Measurements from ENCODE around the gene MEF2A. TPM values are rescaled to one million over a fixed set of nuclear protein-coding genes. Genes with fewer than 3 reads are reported as not detected.

MEF2A gene
- total RNA-seq, 1 experiment from 2014 or later: 13.6 TPM

- DNase-seq: no peak
- H3K4me3 ChIP-seq (ENCODE audit: insufficient read depth, low read depth, low read length): no peak overlapping the region
- H3K36me3 ChIP-seq (replicated peaks; ENCODE audit: control insufficient read depth, insufficient read depth, low read length): no peaks in the 10 kb centered on the region; the same call in 1 of the 2 replicates
- H3K27me3 ChIP-seq (ENCODE audit: control insufficient read depth, insufficient read depth, low read length): no peaks in the 10 kb centered on the region
Measured at GRCh38 chr15:99671926-99672635, 106.3 kb downstream of the MEF2A start.

GRCh38 chr15:99673111-99673510 is 107.3 kb downstream of the MEF2A start:
- H3K36me3 ChIP-seq (replicated peaks; ENCODE audit: control insufficient read depth, insufficient read depth, low read length): no peaks in the 10 kb centered on the region; the same call in none of the 2 replicates

GRCh38 chr15:99674279-99674678 is 108.5 kb downstream of the MEF2A start:
- Histone ChIP-seq H3K36me3 (replicated peaks; ENCODE audit: control insufficient read depth, insufficient read depth, low read length) (no peaks in the 10 kb centered on the region; the same call in none of the 2 replicates), H3K27me3 (ENCODE audit: control insufficient read depth, insufficient read depth, low read length) (no peaks in the 10 kb centered on the region)

More at GRCh38 chr15:99673111-99673510, 107.3 kb downstream of the MEF2A start:
- no peak overlapping the region for H3K4me3 ChIP-seq (ENCODE audit: insufficient read depth, low read depth, low read length)
- no peaks in the 10 kb centered on the region for H3K27me3 ChIP-seq (ENCODE audit: control insufficient read depth, insufficient read depth, low read length)
- no peak for DNase-seq

GRCh38 chr15:99677540-99678134 is 111.9 kb downstream of the MEF2A start:
- H3K4me3 ChIP-seq (ENCODE audit: insufficient read depth, low read depth, low read length): no peak overlapping the region
- no peaks in the 10 kb centered on the region; the same call in none of the 2 replicates for H3K36me3 ChIP-seq (replicated peaks; ENCODE audit: control insufficient read depth, insufficient read depth, low read length)
- no peak for DNase-seq
- H3K27me3 ChIP-seq (ENCODE audit: control insufficient read depth, insufficient read depth, low read length): no peaks in the 10 kb centered on the region

More at GRCh38 chr15:99674279-99674678, 108.5 kb downstream of the MEF2A start:
- DNase-seq: no peak
- no peak overlapping the region for H3K4me3 ChIP-seq (ENCODE audit: insufficient read depth, low read depth, low read length)

- H3K27me3 ChIP-seq (ENCODE audit: control insufficient read depth, insufficient read depth, low read length): no peaks in the 10 kb centered on the region
- no peaks in the 10 kb centered on the region; the same call in none of the 2 replicates for H3K36me3 ChIP-seq (replicated peaks; ENCODE audit: control insufficient read depth, insufficient read depth, low read length)
- no peak for DNase-seq
- no peak overlapping the region for H3K4me3 ChIP-seq (ENCODE audit: insufficient read depth, low read depth, low read length)
Measured at GRCh38 chr15:99680276-99680675, 114.5 kb downstream of the MEF2A start.

- Histone ChIP-seq H3K27me3 (ENCODE audit: control insufficient read depth, insufficient read depth, low read length) (no peaks in the 10 kb centered on the region), H3K4me3 (ENCODE audit: insufficient read depth, low read depth, low read length) (no peak overlapping the region), H3K36me3 (replicated peaks; ENCODE audit: control insufficient read depth, insufficient read depth, low read length) (no peaks in the 10 kb centered on the region; the same call in none of the 2 replicates)
- no peak for DNase-seq
Measured at GRCh38 chr15:99681990-99682389, 116.2 kb downstream of the MEF2A start.

- H3K36me3 ChIP-seq (replicated peaks; ENCODE audit: control insufficient read depth, insufficient read depth, low read length): no peaks in the 10 kb centered on the region; the same call in none of the 2 replicates
- no peak overlapping the region for H3K4me3 ChIP-seq (ENCODE audit: insufficient read depth, low read depth, low read length)
- H3K27me3 ChIP-seq (ENCODE audit: control insufficient read depth, insufficient read depth, low read length): no peaks in the 10 kb centered on the region
- no peak for DNase-seq
Measured at GRCh38 chr15:99682455-99682854, 116.7 kb downstream of the MEF2A start.

- no peak for DNase-seq
- Histone ChIP-seq H3K4me3 (ENCODE audit: insufficient read depth, low read depth, low read length) (no peak overlapping the region), H3K27me3 (ENCODE audit: control insufficient read depth, insufficient read depth, low read length) (no peaks in the 10 kb centered on the region), H3K36me3 (replicated peaks; ENCODE audit: control insufficient read depth, insufficient read depth, low read length) (no peaks in the 10 kb centered on the region; the same call in none of the 2 replicates)
Measured at GRCh38 chr15:99683000-99683670, 117.4 kb downstream of the MEF2A start.

GRCh38 chr15:99686290-99686689 is 120.5 kb downstream of the MEF2A start:
- DNase-seq: no peak
- H3K27me3 ChIP-seq (ENCODE audit: control insufficient read depth, insufficient read depth, low read length): no peaks in the 10 kb centered on the region
- no peaks in the 10 kb centered on the region; the same call in 1 of the 2 replicates for H3K36me3 ChIP-seq (replicated peaks; ENCODE audit: control insufficient read depth, insufficient read depth, low read length)
- H3K4me3 ChIP-seq (ENCODE audit: insufficient read depth, low read depth, low read length): no peak overlapping the region

- Histone ChIP-seq H3K27me3 (ENCODE audit: control insufficient read depth, insufficient read depth, low read length) (no peaks in the 10 kb centered on the region), H3K36me3 (replicated peaks; ENCODE audit: control insufficient read depth, insufficient read depth, low read length) (peaks cover 4% of the 10 kb centered on the region), H3K4me3 (ENCODE audit: insufficient read depth, low read depth, low read length) (no peak overlapping the region)
- no peak for DNase-seq
Measured at GRCh38 chr15:99692825-99693224, 127.0 kb downstream of the MEF2A start.

GRCh38 chr15:99696096-99696495 is 130.3 kb downstream of the MEF2A start:
- H3K4me3 ChIP-seq (ENCODE audit: insufficient read depth, low read depth, low read length): no peak overlapping the region
- no peaks in the 10 kb centered on the region for H3K27me3 ChIP-seq (ENCODE audit: control insufficient read depth, insufficient read depth, low read length)
- peaks cover 4% of the 10 kb centered on the region for H3K36me3 ChIP-seq (replicated peaks; ENCODE audit: control insufficient read depth, insufficient read depth, low read length)
- no peak for DNase-seq

GRCh38 chr15:99702895-99703602 is 137.3 kb downstream of the MEF2A start:
- no peak for DNase-seq
- H3K36me3 ChIP-seq (replicated peaks; ENCODE audit: control insufficient read depth, insufficient read depth, low read length): no peaks in the 10 kb centered on the region
- H3K4me3 ChIP-seq (ENCODE audit: insufficient read depth, low read depth, low read length): no peak overlapping the region
- no peaks in the 10 kb centered on the region for H3K27me3 ChIP-seq (ENCODE audit: control insufficient read depth, insufficient read depth, low read length)

- Histone ChIP-seq H3K4me3 (ENCODE audit: insufficient read depth, low read depth, low read length) (no peak overlapping the region), H3K36me3 (replicated peaks; ENCODE audit: control insufficient read depth, insufficient read depth, low read length) (no peaks in the 10 kb centered on the region), H3K27me3 (ENCODE audit: control insufficient read depth, insufficient read depth, low read length) (no peaks in the 10 kb centered on the region)
- no peak for DNase-seq
Measured at GRCh38 chr15:99703603-99704443, 138.0 kb downstream of the MEF2A start.

- no peaks in the 10 kb centered on the region for H3K27me3 ChIP-seq (ENCODE audit: control insufficient read depth, insufficient read depth, low read length)
- H3K36me3 ChIP-seq (replicated peaks; ENCODE audit: control insufficient read depth, insufficient read depth, low read length): no peaks in the 10 kb centered on the region
- H3K4me3 ChIP-seq (ENCODE audit: insufficient read depth, low read depth, low read length): no peak overlapping the region
- peak; percentile 62 for DNase-seq
Measured at GRCh38 chr15:99704444-99704838, 138.7 kb downstream of the MEF2A start.

Measured in H7 (cell line).